ENCODE measurements around the gene FAM219A.

Gene FAM219A

GRCh38 chr9:34379334-34380033, 78.9 kb downstream of the FAM219A start:
- Histone ChIP-seq H3K9me2 (replicated peaks; ENCODE audit: insufficient read depth, low read length) (no peaks in the 10 kb centered on the region), H3K36me3 (ENCODE audit: low read length) (no peaks in the 10 kb centered on the region), H3K27ac (ENCODE audit: low read depth, low read length) (no peak overlapping the region), H3K4me3 (ENCODE audit: insufficient read depth, low read length, poor library complexity, severe bottlenecking) (peak overlapping the region; percentile 45), H4K20me1 (ENCODE audit: low read depth, low read length) (no peaks in the 10 kb centered on the region), H3K79me2 (ENCODE audit: insufficient read depth, low read length) (no peaks in the 10 kb centered on the region), H3K4me2 (ENCODE audit: low read depth, low read length, poor library complexity, severe bottlenecking) (peak overlapping the region; percentile 63), H3K9me3 (ENCODE audit: insufficient read depth, low read length) (no peaks in the 10 kb centered on the region), H3K9ac (ENCODE audit: low read length) (peak overlapping the region; percentile 43), H3K27me3 (ENCODE audit: low read length) (no peaks in the 10 kb centered on the region), H3F3A (ENCODE audit: insufficient read depth) (peaks cover 9% of the 10 kb centered on the region; the same call in 1 of the 2 replicates), H2AFZ (ENCODE audit: low read depth, low read length, severe bottlenecking) (peak overlapping the region; percentile 84)
- peak; percentile 100 for TF ChIP-seq CTCF (IDR thresholded peaks at IDR 0.05; ENCODE audit: insufficient read depth, low read length, poor library complexity, severe bottlenecking)
- no peak for TF ChIP-seq EZH2phosphoT487 (conservative IDR thresholded peaks at IDR 0.05; ENCODE audit: low read length)

- no peak overlapping the region for H3K4me2 ChIP-seq (ENCODE audit: low read depth, low read length, poor library complexity, severe bottlenecking)
- H3K9ac ChIP-seq (ENCODE audit: low read length): no peak overlapping the region
- no peaks in the 10 kb centered on the region for H3K36me3 ChIP-seq (ENCODE audit: low read length)
- no peaks in the 10 kb centered on the region for H4K20me1 ChIP-seq (ENCODE audit: low read depth, low read length)
- H3K9me3 ChIP-seq (ENCODE audit: insufficient read depth, low read length): no peaks in the 10 kb centered on the region
- no peaks in the 10 kb centered on the region for H3K27me3 ChIP-seq (ENCODE audit: low read length)
- TF ChIP-seq CTCF (IDR thresholded peaks at IDR 0.05; ENCODE audit: insufficient read depth, low read length, poor library complexity, severe bottlenecking): no peak
- no peak for TF ChIP-seq EZH2phosphoT487 (conservative IDR thresholded peaks at IDR 0.05; ENCODE audit: low read length)
- no peak overlapping the region for H3K4me3 ChIP-seq (ENCODE audit: insufficient read depth, low read length, poor library complexity, severe bottlenecking)
- no peaks in the 10 kb centered on the region for H3K79me2 ChIP-seq (ENCODE audit: insufficient read depth, low read length)
- H3F3A ChIP-seq (ENCODE audit: insufficient read depth): peaks cover 9% of the 10 kb centered on the region; the same call in 1 of the 2 replicates
- H2AFZ ChIP-seq (ENCODE audit: low read depth, low read length, severe bottlenecking): no peak overlapping the region
- no peaks in the 10 kb centered on the region for H3K9me2 ChIP-seq (replicated peaks; ENCODE audit: insufficient read depth, low read length)
- no peak overlapping the region for H3K27ac ChIP-seq (ENCODE audit: low read depth, low read length)
These were observed 79.9 kb downstream of the FAM219A start for GRCh38 chr9:34378376-34379060.

GRCh38 chr9:34377404-34377746, 81.0 kb downstream of the FAM219A start:
- no peaks in the 10 kb centered on the region for H3K9me3 ChIP-seq (ENCODE audit: insufficient read depth, low read length)
- peak overlapping the region; percentile 65 for H3K4me3 ChIP-seq (ENCODE audit: insufficient read depth, low read length, poor library complexity, severe bottlenecking)
- peak overlapping the region; percentile 93 for H2AFZ ChIP-seq (ENCODE audit: low read depth, low read length, severe bottlenecking)
- H3K27me3 ChIP-seq (ENCODE audit: low read length): no peaks in the 10 kb centered on the region
- H3K9ac ChIP-seq (ENCODE audit: low read length): peak overlapping the region; percentile 68
- no peaks in the 10 kb centered on the region for H3K79me2 ChIP-seq (ENCODE audit: insufficient read depth, low read length)
- H3K27ac ChIP-seq (ENCODE audit: low read depth, low read length): no peak overlapping the region
- H3K9me2 ChIP-seq (replicated peaks; ENCODE audit: insufficient read depth, low read length): no peaks in the 10 kb centered on the region
- H3K36me3 ChIP-seq (ENCODE audit: low read length): no peaks in the 10 kb centered on the region
- TF ChIP-seq EZH2phosphoT487 (conservative IDR thresholded peaks at IDR 0.05; ENCODE audit: low read length): no peak
- peaks cover 9% of the 10 kb centered on the region; the same call in 1 of the 2 replicates for H3F3A ChIP-seq (ENCODE audit: insufficient read depth)
- peak overlapping the region; percentile 70 for H3K4me2 ChIP-seq (ENCODE audit: low read depth, low read length, poor library complexity, severe bottlenecking)
- no peaks in the 10 kb centered on the region for H4K20me1 ChIP-seq (ENCODE audit: low read depth, low read length)

All from SU-DHL-6 (cell line).